PFSK-1 (cell line): ENCODE results near the gene CCDC152.

ENCODE experiments used
- FOXP2 ChIP-seq: optimal IDR thresholded peaks from 2 replicates; pipeline ENCODE3; 2011; ENCODE audit warnings: borderline replicate concordance, control low read depth, inconsistent platforms; ENCODE audit not compliant: insufficient read depth; ENCODE audit errors: extremely low read length, extremely low read depth
- POLR2AphosphoS5 ChIP-seq: IDR thresholded peaks from 2 replicates; pipeline ENCODE4 v1.6.1; 2012; ENCODE audit warnings: low read depth, mild to moderate bottlenecking, control low read depth, low read length, moderate library complexity
- SIN3A ChIP-seq: IDR thresholded peaks from 2 replicates; pipeline ENCODE4 v1.6.1; 2012; ENCODE audit warnings: mild to moderate bottlenecking, low read length, moderate library complexity, borderline replicate concordance; ENCODE audit not compliant: insufficient read depth
- TAF1 ChIP-seq: IDR thresholded peaks from 2 replicates; pipeline ENCODE4 v1.6.1; 2012; ENCODE audit warnings: low read length, control low read depth, borderline replicate concordance; ENCODE audit not compliant: insufficient read depth
- TF ChIP-seq, protein P1 (sequence below), 2 experiments: IDR thresholded peaks; 2 replicates each; pipeline versions ENCODE4 v1.6.1 to v1.8.0; 2011 to 2012; ENCODE audit warnings: low read depth in 2 of 2, low read length in 2 of 2, control low read depth in 1 of 2, inconsistent platforms in 1 of 2, mild to moderate bottlenecking in 1 of 2, moderate library complexity in 1 of 2; ENCODE audit not compliant: insufficient read depth in 1 of 2

CCDC152 gene

GRCh38 chr5:42781584-42781983 lies 25.0 kb downstream of the CCDC152 start:
- TF ChIP-seq FOXP2 (no peak), POLR2AphosphoS5 (no peak), TAF1 (no peak), SIN3A (no peak)
- TF ChIP-seq, protein P1, sequence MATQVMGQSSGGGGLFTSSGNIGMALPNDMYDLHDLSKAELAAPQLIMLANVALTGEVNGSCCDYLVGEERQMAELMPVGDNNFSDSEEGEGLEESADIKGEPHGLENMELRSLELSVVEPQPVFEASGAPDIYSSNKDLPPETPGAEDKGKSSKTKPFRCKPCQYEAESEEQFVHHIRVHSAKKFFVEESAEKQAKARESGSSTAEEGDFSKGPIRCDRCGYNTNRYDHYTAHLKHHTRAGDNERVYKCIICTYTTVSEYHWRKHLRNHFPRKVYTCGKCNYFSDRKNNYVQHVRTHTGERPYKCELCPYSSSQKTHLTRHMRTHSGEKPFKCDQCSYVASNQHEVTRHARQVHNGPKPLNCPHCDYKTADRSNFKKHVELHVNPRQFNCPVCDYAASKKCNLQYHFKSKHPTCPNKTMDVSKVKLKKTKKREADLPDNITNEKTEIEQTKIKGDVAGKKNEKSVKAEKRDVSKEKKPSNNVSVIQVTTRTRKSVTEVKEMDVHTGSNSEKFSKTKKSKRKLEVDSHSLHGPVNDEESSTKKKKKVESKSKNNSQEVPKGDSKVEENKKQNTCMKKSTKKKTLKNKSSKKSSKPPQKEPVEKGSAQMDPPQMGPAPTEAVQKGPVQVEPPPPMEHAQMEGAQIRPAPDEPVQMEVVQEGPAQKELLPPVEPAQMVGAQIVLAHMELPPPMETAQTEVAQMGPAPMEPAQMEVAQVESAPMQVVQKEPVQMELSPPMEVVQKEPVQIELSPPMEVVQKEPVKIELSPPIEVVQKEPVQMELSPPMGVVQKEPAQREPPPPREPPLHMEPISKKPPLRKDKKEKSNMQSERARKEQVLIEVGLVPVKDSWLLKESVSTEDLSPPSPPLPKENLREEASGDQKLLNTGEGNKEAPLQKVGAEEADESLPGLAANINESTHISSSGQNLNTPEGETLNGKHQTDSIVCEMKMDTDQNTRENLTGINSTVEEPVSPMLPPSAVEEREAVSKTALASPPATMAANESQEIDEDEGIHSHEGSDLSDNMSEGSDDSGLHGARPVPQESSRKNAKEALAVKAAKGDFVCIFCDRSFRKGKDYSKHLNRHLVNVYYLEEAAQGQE (IDR thresholded peaks at IDR 0.05; ENCODE audit: insufficient read depth in 1 of 2, low read depth in 2 of 2, low read length in 2 of 2): no peak

GRCh38 chr5:42784132-42784531 lies 27.5 kb downstream of the CCDC152 start:
- TF ChIP-seq SIN3A (no peak), FOXP2 (no peak), TAF1 (no peak), POLR2AphosphoS5 (no peak)
- TF ChIP-seq, protein P1 (IDR thresholded peaks at IDR 0.05; ENCODE audit: insufficient read depth in 1 of 2, low read depth in 2 of 2, low read length in 2 of 2): no peak

DNA sequence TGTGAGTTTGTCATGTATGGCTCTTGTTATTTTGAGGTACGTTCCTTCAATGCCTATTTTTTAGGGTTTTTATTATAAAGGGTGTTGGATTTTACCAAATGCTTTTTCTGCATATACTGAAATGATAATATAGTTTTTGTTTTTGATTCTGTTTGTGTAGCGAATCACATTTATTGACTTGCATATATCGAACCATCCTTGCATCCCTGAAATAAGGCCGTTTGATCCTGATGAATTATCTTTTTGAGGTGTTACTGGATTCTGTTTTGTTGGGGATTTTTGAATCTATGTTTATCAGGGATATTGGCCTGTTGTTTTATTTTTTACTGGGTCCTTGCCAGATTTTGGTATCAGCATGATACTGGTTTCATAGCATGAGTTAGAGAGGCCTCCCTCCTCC lies 29.1 kb downstream of the CCDC152 start:
- TF ChIP-seq, protein P1 (IDR thresholded peaks at IDR 0.05; ENCODE audit: insufficient read depth in 1 of 2, low read depth in 2 of 2, low read length in 2 of 2): no peak
- no peak for TF ChIP-seq SIN3A
- TF ChIP-seq FOXP2: no peak
- TF ChIP-seq POLR2AphosphoS5: no peak
- no peak for TF ChIP-seq TAF1

- TF ChIP-seq FOXP2 (no peak), TAF1 (no peak), SIN3A (no peak), POLR2AphosphoS5 (no peak)
- TF ChIP-seq, protein P1 (IDR thresholded peaks at IDR 0.05; ENCODE audit: insufficient read depth in 1 of 2, low read depth in 2 of 2, low read length in 2 of 2): no peak
Measured at GRCh38 chr5:42787073-42787472, 30.5 kb downstream of the CCDC152 start.

GRCh38 chr5:42787845-42788244 lies 31.2 kb downstream of the CCDC152 start:
- TF ChIP-seq TAF1 (no peak), SIN3A (no peak), POLR2AphosphoS5 (no peak), FOXP2 (no peak)
- TF ChIP-seq, protein P1 (IDR thresholded peaks at IDR 0.05; ENCODE audit: insufficient read depth in 1 of 2, low read depth in 2 of 2, low read length in 2 of 2): no peak
